Measurements from ENCODE around the gene NPLOC4.

Gene NPLOC4

GRCh38 chr17:81662002-81662401, 25.1 kb upstream of the NPLOC4 start:
- DNase-seq (ENCODE audit: low read depth in 2 of 2), result no peak

GRCh38 chr17:81660441-81660840, 23.5 kb upstream of the NPLOC4 start:
- DNase-seq (ENCODE audit: low read depth in 2 of 2), result no peak

GRCh38 chr17:81659038-81659437, 22.1 kb upstream of the NPLOC4 start:
- no peak for DNase-seq (ENCODE audit: low read depth in 2 of 2)

GRCh38 chr17:81656835-81657234, 19.9 kb upstream of the NPLOC4 start:
- DNase-seq (ENCODE audit: low read depth in 2 of 2), result no peak

GRCh38 chr17:81656118-81656743, 19.3 kb upstream of the NPLOC4 start, which contains the start of gene PDE6G:
TSS of gene PDE6G (minus strand) at chr17:81656542. CDS start at chr17:81653305, 3,237 bp downstream.
- no peak for DNase-seq (ENCODE audit: low read depth in 2 of 2)

- DNase-seq (ENCODE audit: low read depth in 2 of 2), result no peak
Observed at GRCh38 chr17:81655378-81656117, 18.6 kb upstream of the NPLOC4 start.

GRCh38 chr17:81652906-81653771, 16.2 kb upstream of the NPLOC4 start:
- no peak for DNase-seq (ENCODE audit: low read depth in 2 of 2)

- DNase-seq (ENCODE audit: low read depth in 2 of 2), result peak in 1 of 2 experiments; percentile 20
Observed at GRCh38 chr17:81651692-81652091, 14.8 kb upstream of the NPLOC4 start.

- DNase-seq (ENCODE audit: low read depth in 2 of 2), result no peak
Observed at GRCh38 chr17:81650951-81651350, 14.0 kb upstream of the NPLOC4 start.

- no peak for DNase-seq (ENCODE audit: low read depth in 2 of 2)
Observed at GRCh38 chr17:81648707-81649085, 11.8 kb upstream of the NPLOC4 start.

GRCh38 chr17:81648013-81648706, 11.2 kb upstream of the NPLOC4 start:
- DNase-seq (ENCODE audit: low read depth in 2 of 2), result no peak

GRCh38 chr17:81647640-81648012, 10.7 kb upstream of the NPLOC4 start:
- DNase-seq (ENCODE audit: low read depth in 2 of 2), result no peak

- no peak for DNase-seq (ENCODE audit: low read depth in 2 of 2)
Observed at GRCh38 chr17:81646869-81647600, 10.1 kb upstream of the NPLOC4 start.

- DNase-seq (ENCODE audit: low read depth in 2 of 2), result no peak
Observed at GRCh38 chr17:81644976-81645952, 8.4 kb upstream of the NPLOC4 start.

GRCh38 chr17:81644496-81644895, 7.6 kb upstream of the NPLOC4 start:
- no peak for DNase-seq (ENCODE audit: low read depth in 2 of 2)

- DNase-seq (ENCODE audit: low read depth in 2 of 2), result peak in 1 of 2 experiments; percentile 34
Observed at GRCh38 chr17:81641825-81642489, 5.0 kb upstream of the NPLOC4 start.

GRCh38 chr17:81640011-81640410, 3.1 kb upstream of the NPLOC4 start:
- no peak for DNase-seq (ENCODE audit: low read depth in 2 of 2)

- no peak for DNase-seq (ENCODE audit: low read depth in 2 of 2)
Observed at GRCh38 chr17:81638683-81639082, 1.8 kb upstream of the NPLOC4 start.

GRCh38 chr17:81635973-81636504, 873 bp downstream of the NPLOC4 start:
- no peak for DNase-seq (ENCODE audit: low read depth in 2 of 2)

All from fibroblast of skin of left quadriceps (primary cell).